NCI-H2227 (cell line): ENCODE data around the gene UTP4.
"Not testable (repeated sequence)": the region's sequence is repeated elsewhere in the genome, so short reads cannot be mapped to it uniquely, and the experiment has no call there.

Experiments
- DNase-seq: peaks from one replicate; lab custom pipeline; 2025; ENCODE audit not compliant: unreplicated experiment; lab: John Stamatoyannopoulos, UW

The UTP4 gene

DNA sequence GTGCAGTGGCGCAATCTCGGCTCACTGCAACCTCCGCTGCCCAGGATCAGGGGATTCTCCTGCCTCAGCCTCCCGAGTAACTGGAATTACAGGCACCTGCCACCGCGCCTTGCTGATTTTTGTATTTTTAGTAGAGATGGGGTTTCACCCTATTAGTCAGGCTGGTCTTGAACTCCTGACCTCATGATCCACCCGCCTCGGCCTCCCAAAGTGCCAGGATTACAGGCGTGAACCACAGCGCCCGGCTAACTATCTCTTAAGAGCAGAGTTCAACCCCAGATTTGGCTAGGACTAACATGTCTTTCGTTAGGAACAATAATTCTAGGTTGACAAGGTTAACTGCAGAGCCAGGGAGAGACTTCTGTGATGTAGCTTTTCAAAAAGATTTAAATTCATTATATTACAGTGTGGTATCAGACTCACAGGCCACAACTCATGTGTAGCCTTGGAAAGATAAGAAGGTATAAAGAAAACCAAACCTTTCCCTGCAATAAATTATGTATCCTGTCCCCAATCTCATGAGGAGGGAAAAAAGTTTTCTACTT lies 4.4 kb upstream of the UTP4 start:
- DNase-seq: no peak

DNA sequence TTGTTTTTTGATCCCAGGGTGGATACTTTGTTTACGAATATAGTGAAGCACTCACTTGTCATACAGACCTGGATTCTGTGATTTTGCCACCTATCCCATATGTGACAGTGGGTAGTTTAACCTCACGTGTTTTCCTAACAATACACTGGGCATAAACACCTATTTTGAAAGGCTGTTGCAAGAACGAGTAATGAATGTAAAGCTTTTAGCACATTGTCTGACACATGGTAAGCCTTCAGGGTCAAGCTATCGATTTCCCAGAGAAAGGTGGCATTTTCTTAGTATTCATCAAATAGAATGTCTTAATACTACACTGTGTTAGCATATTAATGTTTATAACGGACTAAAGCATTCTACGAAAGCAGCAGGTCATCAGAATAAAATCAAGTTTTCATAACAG lies 2.0 kb upstream of the UTP4 start:
- no peak for DNase-seq

DNA sequence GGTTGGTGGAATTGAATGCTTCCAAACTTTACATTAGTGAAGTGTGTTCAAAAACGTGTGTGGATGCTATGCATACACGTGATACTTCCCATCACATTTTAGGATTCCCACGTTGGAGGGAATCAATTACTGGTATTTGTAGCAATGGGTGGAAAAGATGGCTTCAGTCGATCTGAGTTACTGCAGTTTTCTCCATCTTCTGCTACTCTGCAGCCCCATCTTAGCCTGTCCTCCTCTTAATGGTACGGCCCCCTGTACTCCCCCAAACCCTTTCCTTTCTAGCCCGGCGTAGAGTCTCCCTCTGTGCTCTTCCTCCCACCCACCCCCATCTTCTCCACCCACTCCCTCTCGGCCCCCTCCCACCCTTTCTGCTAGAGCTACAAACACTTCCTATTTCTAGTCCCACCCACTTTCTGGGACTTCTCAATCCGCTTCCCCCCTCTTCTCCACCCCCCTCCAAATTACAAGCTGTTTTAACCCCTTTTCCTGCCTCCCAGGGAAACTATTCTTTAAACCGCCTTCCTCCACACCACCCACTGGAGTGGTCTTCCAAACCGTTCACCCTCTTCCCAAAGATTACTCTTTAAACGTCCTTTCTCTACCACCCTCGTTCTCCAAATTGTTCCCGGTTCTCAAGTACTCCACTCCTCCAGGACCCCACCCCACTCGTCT lies 1.1 kb upstream of the UTP4 start:
- peak; percentile 54 for DNase-seq

DNA sequence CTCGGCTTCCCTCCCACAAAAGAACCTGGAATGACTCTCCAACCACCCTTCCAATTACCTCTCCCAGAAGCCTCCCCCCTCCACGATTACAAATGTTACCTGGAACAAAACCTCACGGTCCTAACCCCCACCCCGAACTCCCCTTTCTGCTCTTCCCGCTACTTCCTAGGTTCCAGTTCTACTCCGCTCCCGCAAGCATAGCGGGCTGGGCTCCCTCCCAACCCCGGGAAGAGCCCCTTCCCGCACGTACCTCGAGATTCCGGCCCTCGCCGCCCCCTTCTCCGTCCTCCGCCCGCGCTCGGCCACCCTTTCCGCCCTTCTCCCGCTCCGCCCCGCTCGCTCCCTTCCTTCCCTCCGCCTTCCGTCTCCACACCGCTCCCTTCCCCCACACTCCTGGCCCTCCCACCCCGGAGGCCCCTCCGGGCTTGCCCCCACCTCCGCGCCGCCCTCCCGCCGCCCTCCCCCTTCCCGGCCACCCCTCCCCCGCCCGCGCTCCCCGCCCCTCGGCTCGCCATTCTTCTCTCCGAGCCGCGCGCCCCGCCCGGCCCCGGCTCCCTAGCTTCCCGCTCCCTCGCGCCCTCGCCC lies 518 bp upstream of the UTP4 start:
- DNase-seq: peak; percentile 86

DNA sequence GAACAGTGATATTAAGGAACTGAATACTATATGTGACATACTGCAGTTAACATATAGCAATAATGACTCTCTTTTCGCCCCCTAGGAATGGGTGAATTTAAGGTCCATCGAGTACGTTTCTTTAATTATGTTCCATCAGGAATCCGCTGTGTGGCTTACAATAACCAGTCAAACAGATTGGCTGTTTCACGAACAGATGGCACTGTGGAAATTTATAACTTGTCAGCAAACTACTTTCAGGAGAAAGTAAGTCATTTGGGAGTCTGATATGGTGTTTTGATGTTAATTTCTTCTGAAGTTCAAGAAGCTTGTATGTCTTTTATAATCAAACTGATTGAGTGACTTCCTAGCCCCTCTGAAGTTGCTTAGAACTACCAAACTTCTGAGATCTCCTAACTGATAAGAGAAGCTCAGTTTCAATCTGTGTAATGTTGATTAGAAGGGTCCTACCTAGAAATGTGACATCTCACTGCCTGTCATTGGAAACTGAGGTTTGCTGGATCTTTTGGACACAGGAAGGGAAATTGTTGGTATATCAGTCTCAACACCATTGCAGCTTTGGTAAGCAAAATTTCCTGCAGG lies 1.0 kb downstream of the UTP4 start:
- DNase-seq: no peak

DNA sequence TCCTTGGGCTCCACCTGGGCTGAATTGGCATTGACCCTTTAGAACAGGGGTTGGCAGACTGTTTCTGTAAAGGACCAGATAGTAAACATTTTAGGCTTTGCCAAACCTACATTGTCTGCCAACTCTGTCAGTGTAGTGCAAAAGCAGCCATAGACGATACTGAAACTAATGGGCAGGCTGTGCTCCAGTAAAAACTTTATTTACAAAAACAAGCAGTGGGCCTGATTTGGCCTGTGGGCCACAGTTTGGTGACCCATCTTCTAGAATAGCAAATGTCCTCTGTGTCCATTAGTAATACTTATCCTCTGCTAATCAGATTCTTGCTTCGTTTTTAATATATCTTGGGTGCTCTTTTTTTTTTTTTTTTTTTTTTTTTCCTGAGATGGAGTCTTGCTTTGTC lies 6.2 kb downstream of the UTP4 start:
- DNase-seq: no peak

DNA sequence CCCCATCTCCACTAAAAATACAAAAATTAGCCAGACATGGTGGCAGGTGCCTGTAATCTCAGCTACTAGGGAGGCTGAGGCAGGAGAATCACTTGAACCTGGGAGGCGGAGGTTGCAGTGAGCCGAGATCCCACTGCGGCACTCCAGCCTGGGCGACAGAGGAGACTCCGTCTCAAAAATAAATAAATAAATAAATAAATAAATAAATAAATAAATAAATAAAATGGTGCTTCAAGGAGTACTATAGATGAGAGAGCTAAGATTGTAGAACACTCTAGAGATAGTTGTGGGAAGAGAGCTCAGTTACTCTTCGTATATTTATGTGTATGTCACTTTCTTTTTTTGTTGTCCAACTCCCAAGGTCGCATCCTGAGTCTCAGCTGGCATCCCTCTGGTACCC lies 7.0 kb downstream of the UTP4 start:
- DNase-seq: not testable (repeated sequence)

DNA sequence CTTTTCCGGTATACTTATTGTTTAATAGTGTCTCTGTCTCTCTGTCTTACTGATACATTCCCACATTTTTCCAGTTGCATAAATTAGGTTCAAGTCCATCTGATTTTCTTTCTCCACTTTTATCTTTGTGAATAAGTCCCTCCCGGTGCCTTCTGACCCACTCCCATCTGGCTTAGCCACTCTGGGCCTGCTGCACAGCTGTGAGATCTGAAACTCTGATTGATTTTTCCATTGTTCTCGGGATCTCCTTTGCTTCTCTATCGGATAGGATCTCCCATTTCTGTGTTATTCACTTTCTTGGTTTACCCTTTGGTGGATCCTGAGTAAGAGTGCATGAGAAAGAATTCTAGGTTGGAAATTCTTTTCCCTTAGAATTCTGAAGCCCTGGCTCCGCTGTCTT lies 8.6 kb downstream of the UTP4 start:
- DNase-seq: no peak

DNA sequence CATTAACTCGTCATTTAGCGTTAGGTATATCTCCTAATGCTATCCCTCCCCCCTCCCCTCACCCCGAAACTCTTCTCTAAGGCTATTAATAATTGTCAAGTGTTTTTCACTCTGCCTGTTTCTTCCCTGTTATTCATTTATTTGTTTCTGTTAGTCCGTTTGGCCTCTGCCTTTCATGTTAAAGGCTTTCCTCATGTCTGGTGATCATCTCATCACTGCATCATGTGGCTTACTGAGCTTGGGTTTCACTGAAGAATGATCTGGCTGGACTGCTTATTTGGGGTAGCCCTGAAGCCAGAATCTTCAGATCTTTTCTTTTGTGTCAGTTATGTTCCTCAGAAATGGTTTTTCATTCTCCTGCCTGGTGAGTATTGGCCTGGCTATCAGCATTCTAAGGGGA lies 9.5 kb downstream of the UTP4 start:
- no peak for DNase-seq

DNA sequence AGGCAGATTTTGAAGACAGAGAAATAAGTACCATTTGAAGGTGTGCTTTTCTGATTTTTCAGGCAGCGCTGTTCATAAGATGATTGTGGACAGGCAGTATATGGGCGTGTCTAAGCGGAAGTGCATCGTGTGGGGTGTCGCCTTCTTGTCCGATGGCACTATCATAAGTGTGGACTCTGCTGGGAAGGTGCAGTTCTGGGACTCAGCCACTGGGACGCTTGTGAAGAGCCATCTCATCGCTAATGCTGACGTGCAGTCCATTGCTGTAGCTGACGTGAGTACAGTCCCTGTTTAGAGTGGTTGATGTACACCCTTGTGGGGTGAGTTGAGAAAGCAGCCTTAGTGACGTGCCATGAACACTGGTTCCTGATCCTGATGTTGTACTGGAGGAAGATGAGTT lies 10.7 kb downstream of the UTP4 start:
- peak; percentile 75 for DNase-seq

DNA sequence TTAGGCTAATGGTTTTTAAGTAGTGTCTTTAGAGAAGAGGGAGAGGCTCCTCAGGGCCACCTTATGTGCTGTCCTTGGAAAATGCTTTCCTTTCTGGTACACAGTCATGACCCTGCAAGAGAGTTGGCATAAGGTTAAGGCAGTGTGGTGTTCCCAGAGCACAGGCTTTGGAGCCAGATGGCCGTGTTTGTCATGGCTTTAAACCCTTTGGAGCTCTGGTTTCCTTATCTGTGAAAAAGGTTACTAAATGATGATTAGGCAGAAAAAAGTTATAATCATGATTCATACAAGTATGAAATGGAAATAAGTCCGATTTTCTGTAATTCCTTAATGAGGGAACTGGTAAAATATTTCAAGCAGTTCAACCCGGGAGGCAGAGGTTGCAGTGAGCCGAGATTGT lies 13.2 kb downstream of the UTP4 start:
- DNase-seq: no peak

DNA sequence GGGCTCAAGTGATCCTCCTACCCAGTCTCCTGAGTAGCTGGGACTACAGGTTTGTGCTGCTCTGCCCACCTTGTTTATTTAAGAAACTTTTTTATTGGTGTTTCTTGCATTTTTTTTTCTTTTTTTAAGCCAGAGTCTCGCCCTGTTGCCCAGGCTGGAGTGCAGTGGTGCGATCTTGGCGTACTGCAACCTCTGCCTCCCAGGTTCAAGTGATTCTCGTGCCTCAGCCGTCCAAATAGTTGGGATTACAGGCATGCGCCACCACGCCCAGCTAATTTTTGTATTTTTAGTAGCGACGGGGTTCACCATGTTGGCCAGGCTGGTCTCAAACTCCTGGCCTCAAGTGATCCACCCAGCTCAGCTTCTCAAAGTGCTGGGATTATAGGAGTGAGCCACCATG lies 17.2 kb downstream of the UTP4 start:
- DNase-seq: not testable (repeated sequence)

DNA sequence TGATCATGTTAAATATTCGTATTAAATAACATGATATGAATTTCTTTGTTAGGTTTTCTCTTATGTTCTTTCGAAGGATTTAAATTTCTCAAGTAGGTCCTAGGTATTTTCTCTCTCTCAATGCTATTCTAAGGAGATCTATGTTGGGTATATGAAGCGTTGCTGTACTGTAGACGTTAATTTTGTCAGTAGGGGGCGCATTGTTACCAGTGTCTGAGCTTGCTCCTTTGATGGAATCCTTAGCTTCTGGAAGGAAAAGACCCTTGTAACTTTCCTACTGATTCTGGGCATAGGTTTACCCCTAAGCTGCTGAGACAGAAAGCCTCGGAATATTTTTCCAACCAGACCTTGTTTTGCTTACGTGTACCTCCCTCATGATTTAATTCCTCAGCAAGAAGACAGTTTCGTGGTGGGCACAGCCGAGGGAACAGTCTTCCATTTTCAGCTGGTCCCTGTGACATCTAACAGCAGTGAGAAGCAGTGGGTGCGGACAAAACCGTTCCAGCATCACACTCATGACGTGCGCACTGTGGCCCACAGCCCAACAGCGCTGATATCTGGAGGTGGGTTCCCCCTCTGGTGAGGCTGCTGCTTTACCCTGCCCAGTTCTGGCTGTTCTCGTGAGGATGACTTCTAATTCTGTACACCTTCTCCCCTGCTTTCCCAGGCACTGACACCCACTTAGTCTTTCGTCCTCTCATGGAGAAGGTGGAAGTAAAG lies 17.9 kb downstream of the UTP4 start:
- peak; percentile 76 for DNase-seq

DNA sequence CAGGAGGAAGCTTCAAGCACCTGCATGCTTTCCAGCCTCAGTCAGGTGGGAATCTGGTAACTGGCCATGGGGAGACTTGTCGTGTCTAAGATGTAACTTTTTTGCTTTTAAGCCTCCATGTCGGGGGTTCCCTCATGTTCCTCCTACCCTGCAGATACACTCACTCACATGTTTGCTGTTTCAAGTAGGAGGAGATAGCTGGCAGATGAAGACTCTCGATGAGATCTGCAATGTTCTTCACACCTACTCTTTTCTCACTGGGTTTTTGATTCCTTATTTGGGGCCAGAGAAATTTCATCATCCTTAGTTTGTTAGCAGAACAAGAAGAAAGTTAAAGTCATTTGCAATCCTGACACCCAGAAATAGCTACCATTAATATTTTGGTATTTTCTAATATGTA lies 24.7 kb downstream of the UTP4 start:
- no peak for DNase-seq

DNA sequence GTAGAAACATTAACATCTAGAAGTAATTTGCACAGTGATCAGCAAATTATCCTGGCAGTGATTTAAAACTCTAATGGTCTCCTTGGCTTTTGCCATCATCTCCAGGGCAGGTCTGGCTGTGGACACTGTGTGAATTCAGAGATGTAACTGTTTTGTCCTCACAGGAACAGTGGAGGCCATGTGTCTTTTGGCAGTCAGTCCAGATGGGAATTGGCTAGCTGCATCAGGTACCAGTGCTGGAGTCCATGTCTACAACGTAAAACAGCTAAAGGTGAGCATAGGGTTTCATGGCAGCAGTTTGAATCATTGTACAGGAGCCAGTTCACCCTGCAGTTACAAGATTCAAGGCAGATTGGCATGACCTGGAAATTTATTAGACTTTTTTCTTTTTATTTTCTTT lies 27.7 kb downstream of the UTP4 start:
- no peak for DNase-seq

DNA sequence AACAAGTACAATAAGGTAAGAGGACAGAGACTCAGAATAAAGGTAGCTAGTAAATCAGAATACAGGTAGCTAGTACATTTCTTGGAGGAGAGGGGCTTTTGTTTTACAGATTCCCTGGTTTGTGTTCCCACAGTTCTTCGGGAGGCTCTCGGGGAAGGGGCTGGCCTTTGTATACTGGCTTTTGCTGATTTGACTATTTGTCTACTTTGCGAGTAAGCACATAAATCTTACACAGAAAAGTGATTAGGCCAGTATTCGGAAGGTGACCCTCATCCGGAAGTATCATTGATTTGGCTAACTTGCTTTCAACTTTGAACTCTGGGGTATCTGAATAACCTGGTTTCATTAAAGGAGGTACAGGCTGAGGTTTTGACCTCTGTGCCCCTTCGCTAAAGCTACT lies 33.1 kb downstream of the UTP4 start:
- DNase-seq: no peak

DNA sequence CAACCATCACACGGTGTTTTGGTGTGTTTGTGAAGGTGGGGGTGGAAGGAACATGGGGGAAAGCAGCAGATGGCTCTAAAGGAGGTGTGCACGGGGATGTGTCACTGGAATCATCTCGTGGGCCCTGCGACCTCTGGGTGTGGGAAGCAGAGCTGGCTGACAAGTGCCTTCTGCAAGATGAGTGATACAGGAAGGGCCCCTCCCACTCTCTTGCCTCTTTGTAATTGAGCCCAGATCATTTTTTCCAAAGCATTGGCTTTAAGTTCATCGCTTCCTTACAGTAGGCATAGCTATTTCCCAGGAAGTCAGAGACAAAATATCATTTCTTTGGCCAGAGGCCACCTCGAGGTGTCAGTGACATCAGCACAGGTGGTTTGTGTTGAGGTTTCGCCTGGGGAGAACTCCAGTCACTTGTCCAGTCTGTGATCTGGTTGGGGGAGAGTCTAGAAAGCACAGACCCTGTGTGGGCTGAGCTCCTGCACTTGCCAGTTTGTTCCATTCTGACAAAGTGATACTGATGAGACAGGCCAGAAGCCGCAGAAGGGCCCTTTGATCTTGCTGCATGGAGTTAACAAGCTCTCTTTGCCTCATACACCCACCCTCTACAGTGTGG lies 33.9 kb downstream of the UTP4 start:
- DNase-seq: peak; percentile 26

DNA sequence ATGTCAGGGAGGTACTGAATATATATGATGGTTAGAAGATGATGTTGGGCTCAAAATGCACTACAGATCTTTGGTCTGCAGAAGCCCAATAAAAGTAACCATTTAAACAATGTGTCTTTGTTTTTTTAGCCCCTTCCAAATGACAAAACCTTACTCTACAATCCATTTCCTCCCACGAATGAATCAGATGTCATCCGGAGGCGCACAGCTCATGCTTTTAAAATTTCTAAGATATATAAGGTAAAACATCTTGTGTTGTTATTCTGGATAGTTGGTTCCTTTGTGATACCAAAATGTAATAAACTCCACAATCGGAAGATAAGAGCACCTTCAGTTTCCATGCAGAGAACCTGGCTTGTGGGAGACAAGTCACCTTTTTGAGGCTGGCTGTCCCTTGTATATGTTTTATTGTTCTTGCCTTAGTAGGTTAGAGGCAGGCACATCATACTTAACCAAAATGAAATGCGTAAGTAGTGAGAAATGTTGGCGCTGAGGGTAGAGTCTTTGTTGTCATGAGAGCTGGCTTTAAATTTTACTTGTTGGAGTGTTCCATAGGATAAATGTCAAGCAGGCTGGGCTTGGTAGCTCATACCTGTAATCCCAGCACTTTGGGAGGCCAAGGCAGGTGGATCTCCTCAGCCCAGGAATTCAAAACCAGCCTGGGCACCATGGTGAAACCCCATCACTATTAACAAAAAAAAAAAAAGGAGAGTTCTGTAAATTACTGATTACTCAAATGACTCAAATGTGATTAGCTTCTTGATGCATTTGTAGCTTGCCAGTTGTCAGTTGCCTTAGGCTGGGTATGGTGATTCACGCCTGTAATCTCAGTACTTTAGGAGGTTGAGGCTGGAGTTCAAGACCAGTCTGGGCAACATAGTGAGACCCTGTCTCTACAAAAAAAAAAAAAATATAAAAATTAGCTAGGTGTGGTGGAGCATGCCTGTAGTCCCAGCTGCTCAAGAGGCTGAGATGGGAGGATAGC lies 34.8 kb downstream of the UTP4 start:
- no peak for DNase-seq

DNA sequence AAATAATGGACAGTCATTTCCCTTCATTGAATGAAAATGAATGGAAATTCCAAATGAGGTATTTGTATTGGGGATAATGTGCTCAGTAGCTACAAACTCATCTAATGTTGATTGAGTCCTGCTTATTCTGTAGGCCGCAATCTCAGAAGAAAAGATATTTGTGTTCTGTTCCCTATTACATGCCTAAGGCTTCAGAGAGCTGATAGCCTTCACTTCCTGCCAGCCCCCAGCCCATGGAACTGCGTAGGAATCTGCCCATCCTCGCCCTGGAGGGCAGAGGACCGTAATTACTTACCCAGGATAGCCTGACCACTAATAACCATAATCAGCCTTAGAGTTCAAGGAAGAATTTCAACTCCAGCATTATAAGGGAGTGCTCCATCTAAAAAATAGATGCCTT lies 36.6 kb downstream of the UTP4 start:
- no peak for DNase-seq

DNA sequence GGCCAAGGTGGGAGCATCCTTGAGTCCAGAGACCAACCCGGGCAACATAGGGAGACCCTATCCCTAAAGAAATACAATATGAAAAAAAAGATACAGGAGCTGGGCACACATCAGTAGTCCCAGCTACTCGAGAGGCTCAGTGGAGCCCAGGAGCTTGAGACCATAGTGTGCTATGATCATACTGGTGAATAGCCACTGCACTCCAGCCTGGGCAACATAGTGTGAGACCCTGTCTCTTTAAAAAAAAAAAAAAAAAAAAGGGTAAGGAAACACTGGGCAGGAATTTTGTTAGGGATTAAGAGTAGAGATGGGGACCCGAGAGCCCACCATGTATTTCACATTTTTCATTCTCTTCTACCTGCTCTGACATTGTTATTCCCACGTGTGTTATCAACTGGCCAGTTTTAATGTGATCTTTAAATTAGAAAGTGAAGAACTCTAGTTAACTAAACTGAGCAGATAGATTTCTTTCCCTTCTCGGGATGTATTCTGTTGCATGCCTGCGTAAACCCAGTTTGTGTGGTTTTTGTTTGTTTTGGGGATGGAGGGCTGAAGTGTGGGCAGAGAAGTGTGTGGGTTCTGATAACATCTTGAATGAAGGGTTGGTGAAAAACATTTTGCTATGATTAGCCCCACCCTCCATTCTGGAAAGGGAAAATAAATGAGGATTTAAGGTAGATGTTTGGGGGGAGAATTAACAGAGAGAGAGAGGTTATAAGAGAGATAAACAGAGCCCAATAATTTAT lies 37.3 kb downstream of the UTP4 start:
- no peak for DNase-seq
